GM18499 (cell line): ENCODE measurements around the gene HDGFL2.

Experiments
- ATAC-seq: cut with Tn5 transposase; IDR thresholded peaks from one replicate; pipeline ENCODE4 v1.9.1; 2021; ENCODE audit warnings: moderate number of reproducible peaks; ENCODE audit not compliant: insufficient read depth, unreplicated experiment

Gene HDGFL2

DNA sequence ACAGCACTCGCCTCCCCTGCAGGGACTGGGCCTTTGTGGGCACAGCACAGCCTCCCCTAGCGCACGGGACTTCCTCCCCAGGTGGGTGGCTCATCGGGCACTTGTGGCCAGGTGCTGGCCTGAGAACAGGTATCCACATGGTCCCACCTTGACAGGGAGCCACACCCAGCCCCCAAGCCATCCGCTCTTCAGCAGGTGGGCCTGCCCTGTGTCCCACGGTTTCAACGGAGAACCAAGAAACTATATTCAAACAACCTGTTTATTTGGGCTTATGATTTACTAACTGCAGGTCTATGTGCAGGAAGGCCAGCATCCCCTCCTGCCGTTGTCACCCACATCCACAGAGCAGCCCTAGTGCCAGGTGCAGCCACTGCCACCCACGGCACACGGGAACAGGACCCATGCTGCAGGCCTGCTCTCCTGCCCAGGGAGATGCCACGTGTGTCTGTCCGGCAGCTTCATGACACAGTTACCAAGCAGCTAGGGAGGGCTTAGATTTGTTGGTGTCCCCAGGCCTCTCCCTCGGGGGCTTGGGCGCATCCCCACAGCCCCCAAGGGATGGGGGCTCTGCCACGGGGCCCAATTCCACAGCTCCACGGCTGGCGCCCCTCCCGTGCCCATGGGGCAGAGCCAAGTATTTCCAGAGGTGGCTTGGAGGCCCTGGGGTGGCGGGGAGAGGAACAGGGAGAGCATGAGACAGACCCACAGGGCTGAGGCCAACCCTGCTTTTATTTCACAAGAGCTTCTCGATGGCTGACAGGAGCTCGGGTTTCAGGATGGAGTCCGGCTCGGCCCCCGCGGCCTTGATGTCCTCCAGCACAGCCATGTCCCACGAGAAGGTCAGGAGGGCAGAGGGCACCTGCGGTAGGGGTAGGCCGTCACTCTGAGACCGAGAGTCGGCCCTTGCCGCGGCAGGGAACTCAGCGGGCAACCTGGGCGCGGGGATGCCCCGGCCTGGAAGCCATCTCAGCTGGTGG is 27.0 kb upstream of the HDGFL2 start:
- no peak for ATAC-seq

DNA sequence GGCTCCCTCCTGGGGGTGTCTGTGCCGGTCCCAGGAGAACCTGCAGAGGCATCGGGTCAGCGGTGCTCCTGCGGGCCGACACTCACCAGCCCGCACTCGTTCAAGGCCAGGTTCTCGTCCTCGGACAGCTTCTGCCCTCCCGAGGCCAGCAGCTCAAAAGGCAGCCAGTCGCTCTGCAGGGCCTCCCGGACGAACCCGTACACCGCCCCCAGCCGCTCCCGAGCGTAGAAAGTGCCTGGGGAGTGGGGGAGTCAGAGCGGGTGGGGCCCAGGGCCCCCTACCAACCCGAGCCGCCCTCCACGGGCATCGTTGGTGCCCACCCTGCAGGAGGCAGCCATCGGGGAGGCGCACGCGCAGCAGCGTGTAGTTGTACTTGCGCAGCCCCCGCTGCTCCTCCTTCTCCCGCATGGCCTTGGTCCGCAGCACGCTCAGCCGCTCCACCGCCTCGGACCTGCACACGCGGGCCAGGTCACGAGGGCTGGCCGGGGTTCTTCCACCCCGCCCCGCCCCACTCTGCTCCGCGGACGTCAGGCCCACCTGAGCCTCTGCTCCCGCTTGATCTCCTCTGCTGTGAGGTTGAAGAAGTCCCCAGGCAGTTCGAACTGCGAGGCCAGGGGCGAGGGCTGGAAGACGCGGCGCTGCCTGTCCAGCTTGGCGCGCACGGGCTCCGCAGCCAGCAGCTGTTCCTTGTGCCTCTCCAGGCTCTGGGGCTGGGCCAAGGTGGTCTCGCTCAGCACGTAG is 26.0 kb upstream of the HDGFL2 start:
- no peak for ATAC-seq

DNA sequence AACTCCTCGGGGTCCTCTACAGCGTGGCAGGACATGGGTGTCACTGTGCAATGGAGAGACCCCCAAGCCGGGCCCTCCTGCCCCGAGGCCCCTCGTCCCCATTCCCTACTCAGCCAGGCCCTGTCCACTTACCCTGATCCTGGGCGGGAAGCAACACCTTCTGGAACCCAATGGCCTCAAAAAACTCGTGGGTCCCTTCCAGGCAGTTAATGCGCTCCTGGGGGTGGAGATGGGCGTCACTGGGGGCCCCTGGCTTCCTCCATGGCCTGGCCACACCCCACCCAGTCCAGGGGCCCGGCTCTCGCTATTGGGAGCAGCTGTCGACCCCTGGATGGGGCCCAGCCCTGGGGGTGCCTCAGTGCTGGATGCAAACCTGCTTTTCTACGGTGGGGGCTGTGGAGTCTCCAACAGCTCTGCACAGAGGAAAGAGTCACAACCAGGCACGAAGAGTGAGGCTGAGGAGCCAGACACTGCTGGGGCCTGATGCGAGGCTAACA is 25.3 kb upstream of the HDGFL2 start:
- no peak for ATAC-seq

DNA sequence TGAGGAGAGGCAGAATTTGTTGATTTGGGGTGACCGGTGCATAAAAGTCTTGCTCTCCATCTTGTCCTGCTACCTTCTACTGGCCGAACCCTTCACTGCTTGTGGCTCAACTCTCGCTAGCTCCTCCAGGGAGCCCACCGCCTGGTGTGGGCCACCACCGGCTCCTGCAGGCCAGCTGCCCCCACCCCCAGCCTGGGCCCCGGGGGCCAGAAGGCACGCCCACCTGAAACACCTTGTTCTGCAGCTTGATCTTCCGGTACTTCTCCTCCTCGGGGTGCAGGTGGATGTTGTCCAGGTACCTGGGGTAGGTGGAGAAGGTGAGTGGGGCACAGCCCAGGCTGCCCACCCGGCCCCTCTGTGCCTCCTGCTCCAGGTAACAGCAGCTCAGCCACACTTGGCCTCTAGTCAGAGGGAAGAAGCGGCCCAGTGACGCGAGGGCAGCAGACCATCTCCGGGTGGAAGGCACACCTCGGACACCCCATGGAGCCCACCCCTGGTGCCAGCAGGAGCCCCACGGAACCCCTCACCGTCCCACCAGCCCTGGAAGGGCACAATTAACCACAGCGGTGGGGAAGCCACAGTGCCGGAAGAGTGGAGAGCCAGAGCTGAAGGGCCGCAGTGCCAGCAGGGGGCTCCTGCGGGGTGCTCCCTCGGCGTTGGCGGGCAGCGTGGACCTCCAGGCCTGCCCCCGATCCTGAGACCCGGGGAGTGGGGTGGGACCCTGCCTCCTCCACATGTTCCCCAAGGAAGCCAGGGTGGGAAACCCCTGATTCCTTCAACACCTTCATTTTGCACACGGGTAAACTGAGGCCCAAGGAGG is 24.6 kb upstream of the HDGFL2 start:
- ATAC-seq: no peak

DNA sequence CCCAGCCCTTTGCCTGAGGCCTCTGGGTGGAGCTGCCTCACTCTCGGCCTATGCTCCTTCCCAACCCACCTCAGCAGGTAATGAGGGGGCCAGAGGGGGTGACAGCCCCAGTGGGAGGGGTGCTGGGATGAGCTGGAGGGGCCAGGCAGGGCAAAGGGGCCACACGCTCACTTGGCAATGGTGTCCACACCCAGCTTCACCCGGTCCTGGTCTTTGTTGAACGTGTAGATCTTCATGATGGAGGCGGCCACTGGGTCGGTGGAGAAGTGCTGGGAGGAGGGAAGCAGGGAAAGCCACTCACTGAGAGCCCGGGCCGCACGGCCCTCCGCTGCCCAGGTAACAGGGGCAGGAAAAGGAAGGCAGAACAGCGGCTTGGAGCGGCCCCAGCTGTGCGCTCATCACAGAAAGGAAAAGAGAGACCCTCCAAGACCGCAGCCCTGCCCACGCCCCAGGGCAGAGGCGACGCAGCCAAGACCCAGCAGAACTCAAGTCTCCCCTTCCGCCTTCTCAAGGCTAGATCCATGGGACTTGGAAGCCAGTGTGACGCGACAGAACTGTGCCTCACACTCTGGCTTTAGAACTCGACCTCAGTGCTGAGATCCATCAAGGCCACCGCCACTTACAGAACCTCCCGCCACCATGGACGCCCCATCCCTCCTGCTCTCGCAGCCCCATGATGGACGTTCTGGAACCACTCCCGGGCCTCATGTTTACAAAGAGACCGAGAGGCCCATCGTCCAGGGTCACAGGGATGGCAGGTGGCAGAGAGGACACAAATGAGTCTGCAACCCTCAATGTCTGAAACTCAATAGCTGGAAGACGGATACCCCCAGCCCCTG is 23.7 kb upstream of the HDGFL2 start:
- no peak for ATAC-seq

DNA sequence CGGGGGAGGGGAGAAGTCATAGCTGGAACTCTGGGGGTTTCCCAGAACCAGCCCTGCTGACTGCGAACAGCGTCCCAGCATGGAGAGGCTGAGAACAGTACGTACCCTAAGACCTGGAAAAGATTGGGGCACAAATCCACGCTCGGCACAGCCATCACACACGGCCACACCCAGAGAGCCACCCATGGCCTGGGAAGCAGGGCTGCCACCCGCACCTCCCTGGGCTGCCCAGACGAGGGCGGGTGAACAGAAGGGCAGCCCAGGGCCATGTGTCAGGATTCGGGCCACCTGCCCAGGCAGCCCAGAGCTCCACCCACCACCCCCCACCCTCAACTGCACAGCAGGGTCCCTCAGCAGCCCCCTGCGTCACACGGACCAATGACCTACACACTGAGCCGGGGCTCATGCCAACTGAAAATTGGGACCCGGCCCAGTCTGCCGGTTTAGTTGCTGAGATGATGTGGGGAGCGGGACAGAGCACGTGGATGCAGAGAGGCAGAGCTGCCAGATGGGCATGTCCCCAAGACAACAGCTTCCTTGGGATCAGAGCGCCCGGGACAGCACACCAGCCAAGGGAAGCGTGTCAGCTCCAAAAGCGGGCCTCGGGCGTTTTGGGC is 23.0 kb upstream of the HDGFL2 start:
- no peak for ATAC-seq

DNA sequence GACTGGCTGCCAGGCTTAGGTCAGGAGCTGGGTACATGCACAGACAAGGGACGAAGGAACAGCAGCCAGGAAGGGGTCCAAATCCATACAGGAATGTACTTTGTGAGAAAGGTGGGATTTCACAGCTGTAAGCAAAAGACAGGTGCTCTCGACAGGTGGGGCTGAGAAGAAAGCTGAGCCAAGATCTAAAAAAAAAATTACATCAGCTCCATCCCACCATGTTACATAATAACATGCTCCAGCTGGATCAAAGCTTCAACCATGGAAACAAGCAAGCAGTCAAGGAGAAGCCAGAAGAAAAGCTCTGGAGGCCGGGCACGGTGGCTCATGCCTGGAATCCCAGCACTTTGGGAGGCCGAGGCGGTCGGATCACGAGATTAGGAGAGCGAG is 22.5 kb upstream of the HDGFL2 start:
- ATAC-seq: no peak

DNA sequence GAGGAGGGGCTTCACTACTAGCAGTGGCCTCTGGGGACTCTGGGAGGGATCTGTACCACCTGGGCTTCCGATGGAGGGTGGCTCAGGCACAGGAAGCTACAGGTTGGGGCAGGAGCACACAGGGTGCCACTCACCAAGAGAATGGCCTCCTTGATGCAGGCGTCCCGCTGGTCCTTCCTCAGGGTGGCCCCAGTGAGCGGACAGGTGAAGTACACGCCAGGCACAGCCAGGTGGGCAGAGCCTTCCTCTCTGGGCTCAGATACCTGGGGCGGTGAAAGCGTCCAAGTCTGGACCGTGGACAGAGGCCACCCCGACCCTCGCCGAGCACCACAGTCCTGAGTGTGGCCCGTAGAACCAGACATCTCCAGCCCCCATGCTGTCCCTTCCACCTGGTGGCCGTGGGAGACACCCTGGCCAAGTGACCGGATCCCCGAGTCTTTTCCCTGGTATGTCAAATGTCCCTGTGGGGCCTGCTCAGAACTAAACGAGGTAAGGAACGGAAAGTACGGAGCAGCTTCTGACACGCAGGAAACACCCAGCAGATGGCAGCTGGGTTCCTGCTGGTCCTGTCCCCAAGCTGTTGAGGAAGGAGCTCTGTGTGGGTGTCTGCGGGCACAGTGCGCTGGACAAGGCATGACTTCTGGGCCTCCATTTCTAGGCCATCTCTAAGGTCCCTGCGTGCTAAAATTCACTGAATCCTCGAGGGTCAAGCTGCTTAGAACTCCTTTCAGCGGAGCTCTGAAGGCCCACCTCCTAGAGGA is 19.7 kb upstream of the HDGFL2 start:
- ATAC-seq: no peak

DNA sequence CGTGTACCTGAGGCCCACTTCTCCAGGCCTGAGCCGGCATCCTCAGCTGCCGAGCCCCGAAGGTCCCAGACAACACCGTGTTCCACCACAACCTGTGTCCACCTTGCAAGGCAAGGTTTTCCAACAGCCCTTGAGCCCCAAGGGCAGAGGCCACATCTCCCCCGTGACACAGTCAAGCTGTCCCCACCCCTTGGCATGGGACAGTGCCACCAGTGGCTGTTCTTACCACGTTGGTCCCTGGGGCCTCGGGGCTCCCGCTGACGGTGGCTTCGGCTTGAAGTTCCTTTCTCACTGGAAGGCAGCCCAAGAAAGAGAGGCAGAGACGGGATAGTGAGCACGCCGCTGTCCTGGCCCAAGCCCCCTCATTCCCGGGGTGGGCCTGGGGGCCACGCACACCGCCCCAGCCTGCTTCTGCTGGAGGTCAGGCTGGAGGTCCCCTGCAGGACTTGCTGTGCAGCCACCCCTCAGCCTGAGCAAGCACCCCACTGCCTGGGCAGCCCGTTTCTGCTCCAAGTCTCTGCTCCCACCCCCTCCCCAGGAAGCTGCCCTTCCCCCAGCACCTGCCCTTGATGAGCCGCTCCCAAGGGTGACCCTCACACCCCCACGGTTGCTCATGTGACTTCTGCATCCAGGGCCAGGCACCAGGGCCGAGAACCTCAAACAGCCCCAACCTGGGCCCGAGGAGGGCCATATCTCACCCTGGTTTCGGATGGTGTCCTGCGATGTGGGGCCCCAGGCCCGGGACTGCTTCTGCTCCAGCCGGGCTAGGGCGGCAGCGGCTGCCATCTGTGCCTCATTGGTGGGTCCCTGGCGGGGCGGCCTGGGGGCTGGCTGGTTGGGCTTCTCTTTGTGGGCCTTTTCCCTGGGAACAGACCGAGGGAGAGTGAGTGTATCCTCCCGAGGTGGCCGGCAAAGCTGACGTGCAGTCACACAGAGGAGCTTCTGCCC is 18.6 kb upstream of the HDGFL2 start:
- no peak for ATAC-seq

DNA sequence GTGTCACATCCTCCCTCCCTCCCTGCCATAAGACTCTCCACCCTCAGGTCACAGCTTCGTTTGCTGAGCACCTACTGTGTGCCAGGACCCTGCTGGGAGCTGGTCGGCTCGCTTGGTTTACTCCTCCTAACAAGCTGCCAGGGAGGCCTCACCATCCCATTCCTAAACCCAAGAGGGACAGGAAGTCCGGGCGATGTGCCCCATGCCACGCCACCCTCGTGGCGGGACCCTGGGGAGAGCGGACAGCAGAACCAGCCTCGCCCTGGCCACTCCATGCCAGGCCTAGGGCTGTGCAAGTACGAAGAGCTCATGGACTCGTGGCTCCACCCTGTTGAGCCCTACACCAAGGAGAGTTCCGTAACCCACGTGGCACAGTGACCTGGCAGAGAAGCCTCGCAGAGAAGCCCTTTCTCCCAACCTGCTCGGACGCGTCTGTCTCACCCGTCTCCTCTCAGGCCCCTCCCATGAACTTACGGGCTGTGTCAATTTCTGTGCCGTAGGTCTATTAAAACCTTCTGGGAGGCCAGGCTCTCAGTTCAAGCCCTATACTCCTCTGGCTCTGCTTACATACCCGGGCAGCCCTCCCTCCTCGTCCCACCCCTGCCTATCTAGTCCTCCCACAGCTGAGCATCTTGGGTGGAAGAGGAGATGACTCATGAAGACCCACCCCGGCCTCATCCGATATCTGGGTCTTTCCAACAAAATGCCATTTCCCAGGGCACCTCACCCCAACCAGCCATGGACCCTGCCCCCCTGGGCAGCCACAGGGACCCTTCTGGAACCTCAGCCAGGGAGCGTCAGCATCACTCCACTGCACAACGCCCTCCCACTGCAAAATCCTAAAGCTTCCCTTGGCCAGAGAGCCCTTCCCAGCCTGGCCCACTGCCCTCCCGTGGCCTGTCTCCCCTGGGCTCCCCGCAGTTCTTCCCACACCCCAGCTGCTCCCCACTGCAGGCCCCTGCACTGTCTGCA is 17.1 kb upstream of the HDGFL2 start:
- no peak for ATAC-seq

DNA sequence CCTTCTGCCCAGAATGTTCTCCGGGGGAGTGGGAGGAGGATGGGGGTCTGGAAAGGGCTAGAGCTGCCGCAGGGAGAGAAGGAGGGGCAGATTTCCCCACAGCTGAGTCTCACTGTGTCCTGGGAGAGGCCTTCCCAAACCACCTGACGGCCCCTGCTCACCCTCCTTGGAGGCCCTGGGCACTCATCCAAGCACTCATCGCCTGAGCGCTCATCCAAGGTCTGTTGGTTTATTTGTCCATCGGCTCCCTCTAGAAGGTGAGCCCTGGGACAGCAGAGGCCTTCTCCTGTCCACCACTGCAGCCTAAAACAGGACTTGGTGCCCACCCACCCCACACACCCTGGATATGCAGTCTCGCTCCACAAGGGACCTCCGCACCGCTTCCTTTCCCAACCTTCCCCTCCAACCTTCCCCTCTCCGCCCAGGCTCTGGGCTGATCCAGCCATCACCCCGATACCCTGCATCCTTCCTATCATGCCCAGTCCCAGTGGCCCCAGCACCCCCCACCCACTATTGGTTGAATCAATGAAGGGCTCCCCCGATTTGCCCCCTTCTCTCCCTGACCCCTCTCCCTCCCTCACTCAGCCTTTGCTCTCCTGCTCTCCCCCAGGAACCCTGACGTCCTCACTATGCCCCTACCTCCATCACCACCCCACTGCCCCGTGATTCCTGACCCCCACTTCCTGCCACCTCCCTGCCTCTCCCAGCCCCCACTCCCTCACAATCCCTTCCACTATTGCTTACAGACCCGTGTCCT is 16.2 kb upstream of the HDGFL2 start:
- no peak for ATAC-seq

DNA sequence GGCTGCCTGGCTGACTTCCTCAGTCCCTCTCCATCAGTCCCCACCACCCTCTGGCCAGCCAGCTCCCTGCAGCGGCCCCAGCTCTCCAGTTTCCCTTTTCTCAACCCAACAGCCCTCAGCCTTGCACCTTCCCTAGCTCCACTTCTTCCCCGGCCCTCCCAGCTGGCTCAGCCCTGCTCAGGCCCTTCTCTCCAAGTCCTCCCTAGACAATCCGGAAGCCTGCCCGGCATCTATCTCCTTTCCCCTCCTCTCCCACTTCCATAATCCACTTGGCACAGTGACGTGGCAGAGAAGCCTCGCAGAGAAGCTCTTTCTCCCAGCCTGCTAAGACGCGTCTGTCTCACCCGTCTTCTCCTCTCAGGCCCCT is 15.6 kb upstream of the HDGFL2 start:
- no peak for ATAC-seq

DNA sequence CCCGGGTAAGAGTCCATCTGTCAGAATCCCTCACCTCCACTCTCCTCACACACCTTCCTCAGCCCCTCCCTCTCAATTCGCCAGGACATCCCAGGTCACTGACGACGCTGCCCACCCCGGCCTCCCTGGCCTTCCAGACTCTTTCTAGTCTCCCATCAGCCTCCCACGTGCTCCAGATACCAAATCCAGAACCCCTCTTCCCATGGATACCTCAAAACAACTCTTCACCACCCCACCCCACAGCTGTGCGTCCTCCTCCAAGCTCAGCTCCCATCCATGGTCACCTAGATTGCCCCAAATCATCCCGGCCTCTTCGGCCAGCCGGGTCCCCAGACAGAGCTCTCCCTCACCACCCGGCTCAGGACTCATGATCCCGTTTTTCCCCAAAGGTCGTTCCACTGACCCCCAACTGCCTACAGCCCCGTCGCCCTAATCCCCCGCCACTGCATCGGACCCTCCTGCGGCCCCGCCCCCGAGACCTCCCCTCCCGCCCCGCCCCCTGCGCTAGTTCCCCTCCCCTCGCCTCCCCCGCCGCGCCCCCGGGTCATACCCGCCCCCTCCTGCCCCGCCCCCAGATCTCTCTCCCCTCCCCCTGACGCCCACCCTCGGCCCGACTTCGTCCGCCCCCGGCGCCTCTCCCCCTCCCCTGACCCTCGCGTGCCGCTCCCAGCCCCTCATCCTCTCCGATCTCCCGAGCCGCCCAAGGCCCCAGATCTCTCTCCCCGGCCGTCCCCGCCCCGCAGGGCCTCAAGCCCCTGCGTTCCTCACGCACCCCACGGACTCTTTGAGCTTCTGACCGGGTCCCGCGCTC is 15.0 kb upstream of the HDGFL2 start:
- no peak for ATAC-seq

DNA sequence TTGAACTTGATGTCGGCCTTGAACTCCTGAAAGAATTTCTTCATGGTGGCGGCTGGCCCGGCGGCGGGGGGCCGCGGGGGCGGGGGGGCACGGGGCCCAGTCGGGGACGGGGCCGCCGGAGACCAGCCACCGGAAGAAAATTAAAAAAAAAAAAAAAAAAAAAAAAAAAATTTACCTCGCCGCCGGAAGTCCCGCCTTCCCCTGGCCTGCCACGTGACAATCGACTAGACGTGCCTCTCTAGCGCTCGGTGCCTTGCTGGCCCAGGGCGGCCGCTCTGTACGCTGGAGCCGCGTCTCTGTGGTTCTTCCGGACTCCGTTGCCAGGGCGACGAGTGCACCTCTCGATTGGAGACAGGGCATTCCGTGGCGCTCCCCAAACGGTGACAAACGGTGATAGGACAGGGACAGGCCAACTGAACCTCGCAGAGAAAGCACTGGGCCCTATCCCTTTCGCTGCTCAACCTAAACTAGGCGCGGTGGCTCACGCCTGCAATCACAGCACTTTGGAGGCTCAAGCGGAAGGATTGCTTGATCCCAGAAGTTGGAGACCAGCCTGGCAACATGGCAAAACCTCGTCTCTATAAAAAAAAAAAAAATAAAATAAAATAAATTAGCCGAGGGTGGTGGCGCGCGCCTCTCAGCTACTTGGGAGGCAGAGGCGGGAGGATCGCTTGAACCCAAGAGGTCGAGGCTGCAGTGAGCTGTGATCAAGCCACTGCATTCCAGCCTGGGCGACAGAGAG is 14.3 kb upstream of the HDGFL2 start, which contains the start of gene UBXN6:
Gene UBXN6 (minus strand): TSS at position 141 of the 742 bp plus-strand sequence. CDS start 97 bp downstream, at position 44.
- peak; percentile 84 for ATAC-seq
